Measurements from ENCODE around the gene SAMD15.

Gene SAMD15

GRCh38 chr14:77340389-77340788 lies 36.8 kb upstream of the SAMD15 start:
- no peak for TF ChIP-seq ZFX (IDR thresholded peaks at IDR 0.05; ENCODE audit: borderline replicate concordance)
- TF ChIP-seq, protein P1, sequence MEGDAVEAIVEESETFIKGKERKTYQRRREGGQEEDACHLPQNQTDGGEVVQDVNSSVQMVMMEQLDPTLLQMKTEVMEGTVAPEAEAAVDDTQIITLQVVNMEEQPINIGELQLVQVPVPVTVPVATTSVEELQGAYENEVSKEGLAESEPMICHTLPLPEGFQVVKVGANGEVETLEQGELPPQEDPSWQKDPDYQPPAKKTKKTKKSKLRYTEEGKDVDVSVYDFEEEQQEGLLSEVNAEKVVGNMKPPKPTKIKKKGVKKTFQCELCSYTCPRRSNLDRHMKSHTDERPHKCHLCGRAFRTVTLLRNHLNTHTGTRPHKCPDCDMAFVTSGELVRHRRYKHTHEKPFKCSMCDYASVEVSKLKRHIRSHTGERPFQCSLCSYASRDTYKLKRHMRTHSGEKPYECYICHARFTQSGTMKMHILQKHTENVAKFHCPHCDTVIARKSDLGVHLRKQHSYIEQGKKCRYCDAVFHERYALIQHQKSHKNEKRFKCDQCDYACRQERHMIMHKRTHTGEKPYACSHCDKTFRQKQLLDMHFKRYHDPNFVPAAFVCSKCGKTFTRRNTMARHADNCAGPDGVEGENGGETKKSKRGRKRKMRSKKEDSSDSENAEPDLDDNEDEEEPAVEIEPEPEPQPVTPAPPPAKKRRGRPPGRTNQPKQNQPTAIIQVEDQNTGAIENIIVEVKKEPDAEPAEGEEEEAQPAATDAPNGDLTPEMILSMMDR (IDR thresholded peaks at IDR 0.05) = no peak
- no peak overlapping the region for H3K27ac ChIP-seq

GRCh38 chr14:77342726-77343397 lies 34.3 kb upstream of the SAMD15 start:
- no peak for TF ChIP-seq ZFX (IDR thresholded peaks at IDR 0.05; ENCODE audit: borderline replicate concordance)
- TF ChIP-seq, protein P1 (IDR thresholded peaks at IDR 0.05) = no peak
- H3K27ac ChIP-seq = no peak overlapping the region

- TF ChIP-seq ZFX (IDR thresholded peaks at IDR 0.05; ENCODE audit: borderline replicate concordance) = no peak
- TF ChIP-seq, protein P1 (IDR thresholded peaks at IDR 0.05) = no peak
- no peak overlapping the region for H3K27ac ChIP-seq
Observed at GRCh38 chr14:77343662-77344061, 33.5 kb upstream of the SAMD15 start.

DNA sequence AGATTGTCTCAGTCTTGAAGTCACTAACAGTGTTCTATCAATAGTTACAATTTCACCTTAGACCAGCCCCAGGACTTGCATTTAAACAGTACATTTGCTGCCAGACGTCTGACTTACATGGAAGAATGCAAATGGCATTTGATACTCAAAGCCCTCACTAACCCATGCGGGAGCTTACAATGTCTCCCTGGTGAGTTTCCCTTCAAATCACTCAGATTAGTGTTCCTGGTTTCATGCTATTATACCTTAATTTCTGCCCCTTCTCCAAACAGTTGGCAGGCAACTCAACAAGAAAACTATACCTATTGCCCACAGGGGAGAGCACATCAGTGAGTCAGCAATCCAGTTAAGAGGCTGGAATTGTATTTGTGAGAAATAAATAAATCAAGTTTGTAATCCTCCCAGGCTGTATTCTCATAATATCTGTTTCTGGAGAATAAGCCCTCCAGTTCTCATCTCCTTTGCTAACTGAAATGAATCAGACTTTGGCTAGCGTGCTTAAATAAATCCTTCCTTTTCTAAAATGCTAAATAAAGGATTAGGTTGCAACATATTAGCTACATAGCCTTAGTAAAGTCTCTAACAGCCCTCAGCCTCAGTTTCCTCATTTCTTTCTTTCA lies 32.7 kb upstream of the SAMD15 start:
- H3K27ac ChIP-seq = no peak overlapping the region
- no peak for TF ChIP-seq ZFX (IDR thresholded peaks at IDR 0.05; ENCODE audit: borderline replicate concordance)
- TF ChIP-seq, protein P1 (IDR thresholded peaks at IDR 0.05) = no peak

- no peak overlapping the region for H3K27ac ChIP-seq
- TF ChIP-seq, protein P1 (IDR thresholded peaks at IDR 0.05) = no peak
- no peak for TF ChIP-seq ZFX (IDR thresholded peaks at IDR 0.05; ENCODE audit: borderline replicate concordance)
Observed at GRCh38 chr14:77346495-77346894, 30.7 kb upstream of the SAMD15 start.

- no peak overlapping the region for H3K27ac ChIP-seq
- no peak for TF ChIP-seq ZFX (IDR thresholded peaks at IDR 0.05; ENCODE audit: borderline replicate concordance)
Observed at GRCh38 chr14:77347751-77348150, 29.4 kb upstream of the SAMD15 start.

DNA sequence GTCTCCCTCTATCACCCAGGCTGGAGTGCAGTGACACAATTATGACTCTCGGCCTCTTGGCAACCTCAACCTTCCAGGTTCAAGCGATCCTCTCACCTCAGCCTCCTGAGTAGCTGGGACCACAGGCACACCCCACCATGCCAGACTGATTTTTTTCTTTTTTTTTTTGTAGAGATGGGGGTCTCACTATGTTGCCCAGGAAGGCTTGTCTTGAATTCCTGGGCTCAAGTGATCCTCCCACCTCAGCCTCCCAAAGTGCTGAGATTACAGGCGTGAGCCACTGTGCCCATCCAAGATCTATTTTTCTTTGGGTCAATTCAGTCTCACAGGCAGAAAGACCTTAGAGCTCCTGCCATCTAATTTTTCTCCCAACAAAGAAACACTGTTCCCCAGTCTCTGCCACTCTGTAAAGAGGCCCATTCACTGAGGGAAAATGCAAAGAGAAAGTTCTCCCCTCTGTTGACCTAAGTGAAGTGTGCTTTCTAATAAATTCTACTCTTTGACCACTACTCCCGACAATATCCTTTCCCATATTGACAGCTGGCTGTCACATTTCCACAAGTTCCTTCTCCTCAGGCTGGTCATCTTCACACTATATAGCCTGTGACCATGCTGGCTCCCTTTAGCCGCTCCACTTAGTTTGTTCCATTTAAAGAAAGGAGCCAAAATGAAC lies 23.6 kb upstream of the SAMD15 start:
- no peak overlapping the region for H3K27ac ChIP-seq
- TF ChIP-seq, protein P1 (IDR thresholded peaks at IDR 0.05) = no peak
- no peak for TF ChIP-seq ZFX (IDR thresholded peaks at IDR 0.05; ENCODE audit: borderline replicate concordance)
